ENCODE measurements around the gene NR2F1.

DNA sequence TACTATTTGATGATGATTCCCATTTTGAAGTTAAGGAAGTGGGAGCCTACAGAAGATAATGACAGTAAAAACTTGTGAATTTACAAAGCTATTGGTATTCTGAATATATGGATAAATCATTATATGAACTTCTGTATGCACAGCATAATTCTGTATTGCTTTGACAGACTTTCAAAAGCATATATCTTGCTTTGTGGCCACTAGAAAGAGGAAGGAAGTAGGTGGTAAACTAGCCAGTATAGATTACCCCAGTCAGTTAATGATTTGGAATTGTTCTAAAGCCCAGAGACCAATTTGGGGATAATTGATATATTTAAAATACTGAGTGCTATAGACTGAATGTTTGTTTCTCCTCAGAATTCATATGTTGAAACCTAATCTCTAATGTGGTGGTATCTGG lies 53.0 kb downstream of the NR2F1 start:
- TF ChIP-seq, protein P1, sequence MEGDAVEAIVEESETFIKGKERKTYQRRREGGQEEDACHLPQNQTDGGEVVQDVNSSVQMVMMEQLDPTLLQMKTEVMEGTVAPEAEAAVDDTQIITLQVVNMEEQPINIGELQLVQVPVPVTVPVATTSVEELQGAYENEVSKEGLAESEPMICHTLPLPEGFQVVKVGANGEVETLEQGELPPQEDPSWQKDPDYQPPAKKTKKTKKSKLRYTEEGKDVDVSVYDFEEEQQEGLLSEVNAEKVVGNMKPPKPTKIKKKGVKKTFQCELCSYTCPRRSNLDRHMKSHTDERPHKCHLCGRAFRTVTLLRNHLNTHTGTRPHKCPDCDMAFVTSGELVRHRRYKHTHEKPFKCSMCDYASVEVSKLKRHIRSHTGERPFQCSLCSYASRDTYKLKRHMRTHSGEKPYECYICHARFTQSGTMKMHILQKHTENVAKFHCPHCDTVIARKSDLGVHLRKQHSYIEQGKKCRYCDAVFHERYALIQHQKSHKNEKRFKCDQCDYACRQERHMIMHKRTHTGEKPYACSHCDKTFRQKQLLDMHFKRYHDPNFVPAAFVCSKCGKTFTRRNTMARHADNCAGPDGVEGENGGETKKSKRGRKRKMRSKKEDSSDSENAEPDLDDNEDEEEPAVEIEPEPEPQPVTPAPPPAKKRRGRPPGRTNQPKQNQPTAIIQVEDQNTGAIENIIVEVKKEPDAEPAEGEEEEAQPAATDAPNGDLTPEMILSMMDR (IDR thresholded peaks at IDR 0.05): no peak
- TF ChIP-seq POLR2A (IDR thresholded peaks at IDR 0.05): no peak

Data from vagina (tissue), 2 donors.